HFF-Myc (cell line): Measurements from ENCODE around the gene CDC42EP5.

Source experiments
- DNase-seq: peaks from one replicate; pipeline ENCODE4 v3.0.0-alpha.2; 2011; ENCODE audit warnings: low read depth; ENCODE audit errors: extremely low read depth
- H3K4me3 ChIP-seq: replicated peaks from 2 replicates; pipeline ENCODE4 v1.5.1; 2011; ENCODE audit warnings: low read depth, mild to moderate bottlenecking, control low read depth, low read length
- CTCF ChIP-seq: IDR thresholded peaks from 2 replicates; pipeline ENCODE4 v1.5.1; 2012; ENCODE audit warnings: mild to moderate bottlenecking, low read depth, low read length, control low read depth; ENCODE audit errors: missing control alignments

CDC42EP5 gene

DNA sequence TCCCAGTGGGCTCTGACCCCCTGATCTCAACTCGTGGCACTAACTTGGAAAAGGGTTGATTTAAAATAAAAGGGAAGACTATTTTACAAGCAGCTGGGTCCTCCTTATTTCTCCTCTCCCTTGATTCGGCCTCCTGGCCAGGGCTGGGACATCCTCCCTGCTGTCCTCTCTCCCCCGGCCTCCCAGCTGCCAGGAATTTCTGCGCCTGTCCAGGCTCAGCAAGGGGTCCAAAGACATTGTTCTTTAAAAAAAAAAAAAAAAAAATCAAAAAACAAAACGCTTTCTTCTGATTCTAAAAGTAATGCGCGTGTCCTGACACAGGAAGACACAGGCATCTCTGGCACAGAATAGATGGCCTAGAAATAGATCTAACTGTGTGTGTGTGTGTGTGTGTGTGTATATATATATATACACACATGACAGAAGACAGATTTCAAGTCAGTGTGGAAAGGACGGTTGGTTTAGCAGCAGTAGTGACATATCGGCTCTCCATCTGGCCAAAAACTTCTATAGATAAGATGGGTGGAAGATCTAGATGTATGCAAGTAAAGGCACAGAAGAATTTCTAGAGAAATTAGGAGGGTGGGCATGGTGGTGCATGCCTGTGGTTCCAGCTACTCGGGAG is 36.4 kb downstream of the CDC42EP5 start:
- DNase-seq = no peak
- no peak overlapping the region for H3K4me3 ChIP-seq

DNA sequence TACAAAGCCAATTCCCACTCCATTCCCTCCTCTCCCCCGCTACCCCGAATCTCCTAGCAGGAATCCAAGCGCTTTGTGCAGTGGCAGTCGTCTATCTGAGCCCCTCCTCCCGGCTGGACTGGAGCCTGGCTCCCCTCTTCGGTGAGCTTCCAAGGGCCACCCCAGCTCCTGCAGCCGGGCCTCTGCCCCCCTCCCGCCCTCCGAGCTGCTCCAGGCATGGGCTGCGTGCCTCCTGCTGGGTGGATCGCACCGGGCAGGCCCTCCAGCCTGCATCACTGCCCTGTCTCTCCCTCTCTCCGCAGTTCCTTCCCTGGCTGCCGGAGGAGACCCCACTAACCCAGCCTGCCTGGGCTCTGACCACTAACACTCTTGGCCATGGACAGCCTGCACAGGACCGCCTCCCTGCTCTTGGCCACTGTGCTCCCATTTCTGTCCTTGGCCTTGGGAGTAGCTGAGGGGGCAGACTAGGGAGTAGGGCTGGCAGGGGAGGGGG is 37.0 kb downstream of the CDC42EP5 start:
- no peak for DNase-seq
- TF ChIP-seq CTCF = no peak
- no peak overlapping the region for H3K4me3 ChIP-seq

More for the DNA sequence above, 36.4 kb downstream of the CDC42EP5 start:
- no peak for TF ChIP-seq CTCF

GRCh38 chr19:54435551-54436016 is 37.5 kb downstream of the CDC42EP5 start:
- no peak for TF ChIP-seq CTCF
- no peak for DNase-seq
- no peak overlapping the region for H3K4me3 ChIP-seq

GRCh38 chr19:54434873-54435214 is 38.3 kb downstream of the CDC42EP5 start:
- DNase-seq = no peak
- TF ChIP-seq CTCF = no peak
- H3K4me3 ChIP-seq = no peak overlapping the region

- TF ChIP-seq CTCF = no peak
- no peak overlapping the region for H3K4me3 ChIP-seq
- no peak for DNase-seq
Observed at GRCh38 chr19:54434112-54434872, 38.8 kb downstream of the CDC42EP5 start.

DNA sequence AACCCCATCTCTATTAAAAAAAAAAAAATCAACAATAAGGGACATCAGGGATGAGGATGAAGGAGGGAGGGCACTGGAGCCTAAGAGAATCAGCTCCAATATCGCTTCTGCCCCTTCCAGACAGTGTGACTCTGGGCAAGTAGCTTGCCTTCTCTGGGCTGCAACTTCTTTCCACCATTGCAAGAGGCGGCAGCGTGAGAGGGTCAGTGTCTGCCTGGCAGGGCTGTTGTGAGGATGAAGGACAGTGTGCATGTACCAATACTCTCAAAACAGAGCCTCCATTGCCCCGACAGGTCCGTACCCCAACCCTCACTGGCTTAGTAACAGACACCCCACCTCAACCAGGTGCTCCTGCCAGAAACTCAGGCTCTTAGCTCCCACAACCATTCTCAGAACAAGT is 39.4 kb downstream of the CDC42EP5 start:
- no peak overlapping the region for H3K4me3 ChIP-seq
- DNase-seq = no peak
- TF ChIP-seq CTCF = no peak
